Upper lobe of left lung (tissue), 4 donors: Measurements from ENCODE around the gene RNF2.

Experiments used
- CTCF ChIP-seq, 6 experiments: fragments of 450-650 bp in 4 of 6; fragments of 200-600 bp in 2 of 6; sonication (generic) in 2 of 6; IDR thresholded peaks; one replicate each; pipeline ENCODE4 v1.5.1; 2016 to 2019; ENCODE audit warnings: antibody characterized with exemption in 6 of 6
- EP300 ChIP-seq, 4 donors: sonication (generic); formaldehyde crosslinking; IDR thresholded peaks; one replicate each; pipeline ENCODE4 v1.5.1; 2017; ENCODE audit warnings: antibody characterized with exemption in 4 of 4, control low read depth in 2 of 4
- POLR2A ChIP-seq, 4 donors: fragments of 450-650 bp; IDR thresholded peaks; one replicate each; pipeline ENCODE4 v1.5.1; 2016 to 2017; ENCODE audit warnings: antibody characterized with exemption in 4 of 4, mild to moderate bottlenecking in 2 of 4
- POLR2AphosphoS5 ChIP-seq, 2 donors: sonication (generic); formaldehyde crosslinking; IDR thresholded peaks; one replicate each; pipeline ENCODE4 v1.5.1; 2017; ENCODE audit warnings: antibody characterized with exemption in 2 of 2

DNA sequence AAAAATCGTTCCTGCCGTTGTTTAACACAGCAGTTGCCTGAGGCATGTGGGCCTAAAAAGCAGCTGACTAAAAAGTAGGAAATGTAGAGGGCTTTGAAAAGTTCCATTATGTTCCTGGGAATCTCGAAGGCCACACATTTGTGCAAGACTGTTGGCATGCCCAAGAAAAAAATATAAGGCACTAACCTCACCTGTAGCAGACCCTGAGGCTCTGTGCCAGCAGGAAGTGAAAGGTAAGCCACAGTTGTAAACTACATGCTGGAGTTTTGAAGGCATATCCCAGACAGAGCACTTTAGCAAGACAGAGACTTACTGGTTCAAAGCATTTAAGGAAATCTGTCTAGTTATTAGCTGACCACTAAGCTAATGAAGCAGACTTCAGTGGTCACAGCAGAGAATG is 58.7 kb downstream of the RNF2 start:
- TF ChIP-seq EP300 (IDR thresholded peaks at IDR 0.05) = no peak
- no peak for TF ChIP-seq CTCF (IDR thresholded peaks at IDR 0.05)
- TF ChIP-seq POLR2A (IDR thresholded peaks at IDR 0.05) = no peak
- TF ChIP-seq POLR2AphosphoS5 (IDR thresholded peaks at IDR 0.05) = no peak
